HG03159 (cell line): ENCODE results near the gene GABRP.

Experiments
- ATAC-seq: cut with Tn5 transposase; IDR thresholded peaks from one replicate; pipeline ENCODE4 v1.9.1; 2021; ENCODE audit warnings: mild to moderate bottlenecking, moderate library complexity; ENCODE audit not compliant: unreplicated experiment

The GABRP gene, protein sequence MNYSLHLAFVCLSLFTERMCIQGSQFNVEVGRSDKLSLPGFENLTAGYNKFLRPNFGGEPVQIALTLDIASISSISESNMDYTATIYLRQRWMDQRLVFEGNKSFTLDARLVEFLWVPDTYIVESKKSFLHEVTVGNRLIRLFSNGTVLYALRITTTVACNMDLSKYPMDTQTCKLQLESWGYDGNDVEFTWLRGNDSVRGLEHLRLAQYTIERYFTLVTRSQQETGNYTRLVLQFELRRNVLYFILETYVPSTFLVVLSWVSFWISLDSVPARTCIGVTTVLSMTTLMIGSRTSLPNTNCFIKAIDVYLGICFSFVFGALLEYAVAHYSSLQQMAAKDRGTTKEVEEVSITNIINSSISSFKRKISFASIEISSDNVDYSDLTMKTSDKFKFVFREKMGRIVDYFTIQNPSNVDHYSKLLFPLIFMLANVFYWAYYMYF

DNA sequence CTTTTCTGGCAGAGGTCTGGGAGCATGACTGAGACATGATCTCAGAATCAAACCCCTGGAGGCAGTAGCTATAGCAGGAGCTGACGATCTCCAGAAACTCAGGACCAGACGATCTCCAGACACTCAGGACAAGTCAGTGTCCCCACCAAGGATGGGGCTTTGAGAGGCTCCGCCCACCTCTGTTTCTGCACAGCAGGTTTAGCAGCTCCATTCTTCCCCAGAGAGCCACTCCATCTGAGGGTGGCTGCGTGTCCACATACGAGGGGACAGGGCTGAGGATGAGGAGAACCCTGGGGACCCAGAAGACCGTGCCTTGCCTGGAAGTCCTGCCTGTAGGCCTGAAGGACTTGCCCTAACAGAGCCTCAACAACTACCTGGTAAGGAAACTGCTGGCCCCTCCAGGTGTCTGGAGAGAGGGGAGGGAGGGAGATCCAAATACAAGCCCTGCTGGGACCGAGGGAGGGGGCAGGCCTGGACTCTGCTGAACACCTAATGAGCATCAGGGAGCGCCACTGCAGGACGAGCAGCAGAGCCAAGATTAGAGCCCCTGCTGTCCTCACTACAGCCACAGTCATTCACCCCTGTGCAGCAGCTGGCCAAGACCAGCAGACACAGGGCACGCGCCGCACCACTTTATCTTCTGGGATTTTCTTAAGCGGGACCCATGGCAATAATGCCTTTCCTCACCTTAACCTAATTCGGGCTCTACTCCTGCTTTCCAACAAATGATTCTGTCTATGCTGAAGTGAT is at the start of gene GABRP:
GABRP (plus strand) TSS at position 228 of the 750 bp plus-strand sequence. CDS start 4,891 bp downstream, outside the sequence.
- no peak for ATAC-seq

DNA sequence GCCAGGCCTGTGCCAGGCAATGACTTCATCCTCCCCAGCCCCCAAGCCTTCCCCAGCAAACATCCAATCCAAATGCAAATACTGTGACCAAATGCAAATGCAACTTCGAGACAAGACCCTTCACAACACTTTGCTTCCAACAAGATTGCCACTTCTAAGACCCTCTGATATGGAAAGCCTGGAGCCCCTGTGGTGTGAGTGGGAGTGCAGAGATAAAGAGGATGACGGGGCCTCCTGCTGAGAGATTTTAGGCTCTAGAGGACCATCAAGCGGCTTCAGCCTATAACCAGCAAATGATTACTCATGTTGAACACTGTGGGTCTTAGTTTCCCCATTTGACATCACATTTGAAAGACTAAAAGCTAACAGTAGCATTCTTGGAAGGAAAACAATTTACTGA is 46.6 kb upstream of the GABRP start:
- no peak for ATAC-seq

DNA sequence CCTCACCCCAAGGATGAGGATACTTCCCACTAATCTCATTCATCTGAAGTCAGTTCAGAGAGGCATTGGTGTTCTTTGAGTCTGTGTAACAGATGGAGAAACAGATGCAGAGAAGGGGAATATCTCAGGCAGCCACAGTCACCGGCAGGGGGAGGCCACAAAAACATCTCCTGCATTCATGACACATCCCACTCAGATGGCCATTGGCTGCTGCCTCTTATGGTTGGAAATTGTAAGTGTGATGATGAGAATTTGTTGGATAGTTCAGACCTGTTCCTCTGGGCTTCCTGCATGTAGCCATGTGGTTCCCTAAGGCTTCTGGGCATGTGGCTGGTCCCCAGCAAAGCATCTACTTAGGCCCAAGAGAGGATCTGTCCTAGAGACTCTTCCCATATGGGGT is 45.9 kb upstream of the GABRP start:
- ATAC-seq, result no peak

DNA sequence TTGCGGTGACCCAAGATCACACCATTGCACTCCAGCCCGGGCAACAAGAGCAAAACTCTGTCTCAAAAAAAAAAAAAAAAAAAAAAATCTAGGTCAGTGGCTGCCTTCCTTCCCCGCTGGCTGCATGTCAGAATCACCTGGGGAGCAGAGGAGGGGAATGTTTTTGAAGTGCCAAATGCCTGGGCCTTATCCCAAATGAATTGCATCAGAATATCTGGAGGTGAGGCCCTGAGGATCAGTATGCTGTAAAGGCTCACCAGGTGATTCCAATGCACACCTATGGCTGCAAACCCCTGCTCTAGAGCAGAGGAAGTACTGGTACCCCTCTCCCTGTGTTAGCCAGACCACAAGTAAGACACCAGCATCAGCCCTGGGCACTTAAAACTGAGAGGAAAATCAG is 44.7 kb upstream of the GABRP start:
- no peak for ATAC-seq

DNA sequence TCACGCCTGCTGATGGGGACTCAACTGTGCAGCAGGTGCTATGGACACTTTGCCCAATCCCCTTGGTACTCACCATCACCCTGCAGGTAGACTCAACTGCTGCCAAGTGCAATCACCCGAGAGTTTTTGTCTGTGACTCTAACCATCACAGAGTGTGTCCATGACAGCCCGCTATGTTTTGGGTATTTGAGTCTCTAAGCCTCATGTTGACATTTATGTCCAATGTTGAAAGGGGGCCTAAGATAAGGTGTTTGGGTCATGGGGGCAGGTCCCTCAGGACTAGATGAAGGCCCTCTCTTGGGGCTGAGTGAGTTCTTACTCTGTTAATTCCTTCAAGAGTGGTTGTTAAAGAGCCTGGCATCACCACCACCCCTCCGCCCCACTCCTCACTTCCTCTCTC is 44.1 kb upstream of the GABRP start:
- no peak for ATAC-seq

DNA sequence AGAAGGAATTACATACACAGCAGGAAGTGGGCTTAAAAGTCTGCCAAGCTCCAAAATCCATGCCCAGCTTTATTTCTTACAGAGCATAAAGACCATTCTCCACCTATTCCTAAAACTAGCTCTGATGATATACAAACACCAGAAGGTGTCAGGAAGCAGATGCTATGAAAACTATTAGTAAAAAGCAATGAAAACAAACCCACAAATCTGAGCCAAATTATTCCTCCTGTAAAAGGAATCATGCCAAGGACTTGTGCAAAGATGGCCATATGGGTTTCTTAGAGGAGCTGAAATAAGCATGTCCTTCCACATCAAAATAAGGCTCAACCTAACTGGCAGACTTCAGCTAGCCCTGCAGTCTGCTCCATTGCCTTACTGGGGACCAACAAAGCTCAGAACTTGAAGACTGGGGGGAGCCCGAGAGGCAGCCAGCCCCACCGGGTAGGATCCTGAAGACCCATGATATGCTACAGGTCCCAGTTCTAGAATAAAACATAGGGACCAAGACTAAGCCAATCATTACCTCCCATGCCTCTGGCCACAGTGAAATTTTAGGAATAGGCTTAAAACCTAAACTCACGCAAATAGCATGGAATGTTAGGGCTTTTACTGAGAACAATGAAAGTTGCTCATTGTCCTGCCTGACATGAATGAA is 42.8 kb upstream of the GABRP start:
- no peak for ATAC-seq

DNA sequence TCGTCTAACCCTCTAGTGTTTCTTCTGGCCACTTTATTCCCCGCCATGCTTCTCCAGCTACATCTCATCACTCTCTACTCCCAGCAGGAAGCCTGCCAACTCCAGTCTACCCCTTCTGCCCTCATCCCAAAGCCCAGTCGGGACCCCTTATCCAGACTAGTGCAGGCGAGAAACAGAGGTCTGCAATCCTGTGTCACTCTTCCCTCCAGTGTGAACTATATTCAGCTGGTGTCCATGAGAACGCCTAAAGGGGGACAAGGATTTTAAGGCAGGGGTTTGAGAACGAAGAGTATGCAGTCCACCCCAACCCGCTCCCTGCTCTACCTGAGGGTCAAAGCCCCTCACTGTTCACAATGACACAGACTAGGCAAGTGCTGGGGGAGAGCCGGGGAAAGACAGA is 41.7 kb upstream of the GABRP start:
- ATAC-seq, result no peak

DNA sequence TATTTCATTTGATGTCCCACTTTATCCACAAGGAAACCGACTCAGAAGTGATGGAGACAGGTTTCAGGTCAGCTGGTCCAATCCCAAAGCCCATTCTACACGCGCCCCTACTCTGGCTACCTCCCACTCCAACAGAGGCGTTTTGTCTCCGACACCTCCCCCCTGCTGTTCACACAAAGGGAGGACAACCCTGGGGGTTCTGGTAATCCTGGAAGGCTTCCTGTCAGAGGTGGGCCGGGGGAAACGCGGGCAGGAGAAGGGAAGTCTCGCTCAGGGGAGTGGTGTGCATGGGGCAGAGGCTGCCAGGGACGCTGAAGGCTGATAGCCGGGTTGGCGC is 39.7 kb upstream of the GABRP start:
- no peak for ATAC-seq

DNA sequence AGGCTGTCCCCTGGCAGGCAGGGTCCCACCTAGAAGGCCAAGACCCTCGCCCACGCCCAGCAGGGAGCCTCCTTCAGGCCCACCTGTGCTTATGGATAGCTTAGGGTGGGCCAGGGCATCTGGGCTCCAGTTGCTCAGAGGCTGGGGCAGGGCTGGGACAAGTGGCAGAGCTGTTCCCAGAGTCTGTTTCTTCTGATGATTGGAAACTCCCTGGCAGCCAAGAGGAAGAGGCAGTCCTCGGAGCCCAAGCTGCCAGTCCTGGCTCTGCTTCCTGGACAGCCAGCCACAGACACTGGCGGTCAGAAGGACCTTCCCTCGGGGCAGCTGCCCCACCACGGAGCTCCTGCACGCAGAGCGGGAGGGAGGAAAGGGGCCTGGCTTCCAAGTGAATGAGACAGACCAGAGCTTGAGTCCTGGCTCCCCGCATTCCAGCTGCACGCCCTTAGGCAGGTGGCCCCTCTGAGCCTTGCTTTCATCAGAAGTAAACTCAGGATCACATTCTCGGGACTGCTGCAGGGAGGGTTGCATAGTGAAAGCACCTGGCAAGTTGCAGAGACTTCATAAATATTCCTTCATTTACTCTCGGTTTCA is 37.9 kb upstream of the GABRP start:
- ATAC-seq, result no peak

DNA sequence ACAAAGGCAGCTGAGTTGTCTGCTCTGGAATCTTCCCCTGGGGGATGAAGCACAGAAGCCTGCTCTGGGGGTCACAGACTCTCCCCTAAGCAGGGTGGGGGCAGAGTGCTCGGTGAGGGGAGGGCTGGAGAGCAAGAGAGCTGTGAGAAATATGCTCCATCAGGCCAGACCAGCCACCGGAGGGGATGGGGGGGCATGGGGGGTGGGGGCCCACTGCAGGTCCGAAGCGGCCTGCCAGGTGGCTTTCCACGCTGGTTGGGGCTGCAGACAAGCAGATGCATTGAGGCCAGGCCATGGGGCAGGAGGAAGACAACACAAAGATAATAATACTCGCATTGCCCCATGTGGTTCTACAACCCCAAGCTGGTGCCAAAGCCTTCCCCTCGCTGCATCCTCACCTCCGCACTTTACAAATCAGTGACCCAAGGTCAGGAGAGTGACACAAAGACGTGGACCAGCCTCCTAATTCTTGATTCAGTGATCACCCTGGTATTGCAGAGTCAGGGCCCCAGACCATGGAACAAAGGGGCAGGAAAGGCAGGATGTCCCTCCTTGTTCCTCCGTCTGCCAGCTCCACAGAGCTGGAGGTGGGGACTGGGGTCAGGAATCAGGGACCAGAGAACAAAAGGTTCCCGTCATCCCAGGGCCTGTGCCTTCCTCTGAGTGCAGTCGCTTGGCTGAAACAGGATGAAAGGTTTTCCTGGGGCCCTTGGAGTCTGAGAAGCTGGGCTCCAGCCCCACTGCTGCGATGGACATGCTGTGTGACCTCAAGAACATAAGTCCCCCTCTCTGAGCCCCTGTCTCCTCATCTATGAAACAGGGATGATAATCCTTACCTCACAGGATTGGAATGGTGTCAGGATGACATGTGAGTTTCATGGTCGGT is 37.2 kb upstream of the GABRP start:
- ATAC-seq, result no peak

DNA sequence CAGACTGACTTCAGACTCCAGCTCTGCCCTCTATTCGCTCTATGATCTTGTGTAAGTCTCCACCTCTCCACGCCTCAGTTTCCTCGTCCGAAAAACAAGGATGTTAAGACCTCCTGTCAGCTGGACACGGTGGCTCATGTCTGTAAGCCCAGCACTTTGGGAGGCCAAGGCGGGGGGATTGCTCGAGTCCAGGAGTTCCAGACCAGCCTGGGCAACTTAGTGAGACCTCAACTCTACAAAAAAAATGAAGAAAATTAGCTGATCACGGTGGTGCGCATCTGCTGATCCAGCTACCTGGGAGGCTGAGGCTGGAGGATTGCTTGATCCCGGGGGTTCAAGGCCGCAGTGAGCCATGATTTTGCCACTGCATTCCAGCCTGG is 36.6 kb upstream of the GABRP start:
- ATAC-seq, result no peak

DNA sequence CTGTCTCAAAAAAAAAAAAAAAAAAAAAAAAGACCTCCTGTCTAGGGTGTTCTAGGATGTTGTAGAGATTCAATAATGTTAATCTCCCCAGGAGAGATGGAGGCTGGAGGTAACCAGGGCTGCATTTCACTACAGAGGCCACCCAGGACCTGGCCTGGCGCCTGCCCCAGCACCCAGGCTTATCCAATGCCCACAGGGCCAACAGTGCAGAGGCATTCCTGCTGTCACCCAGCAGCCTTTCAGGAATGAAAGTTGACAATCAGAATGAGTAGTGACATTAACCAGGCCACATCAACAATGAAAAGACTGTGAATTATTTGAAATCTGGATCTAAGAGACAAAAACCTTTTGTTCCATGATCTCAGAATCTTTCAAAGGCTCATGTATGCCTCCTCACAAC is 36.2 kb upstream of the GABRP start:
- ATAC-seq, result no peak

DNA sequence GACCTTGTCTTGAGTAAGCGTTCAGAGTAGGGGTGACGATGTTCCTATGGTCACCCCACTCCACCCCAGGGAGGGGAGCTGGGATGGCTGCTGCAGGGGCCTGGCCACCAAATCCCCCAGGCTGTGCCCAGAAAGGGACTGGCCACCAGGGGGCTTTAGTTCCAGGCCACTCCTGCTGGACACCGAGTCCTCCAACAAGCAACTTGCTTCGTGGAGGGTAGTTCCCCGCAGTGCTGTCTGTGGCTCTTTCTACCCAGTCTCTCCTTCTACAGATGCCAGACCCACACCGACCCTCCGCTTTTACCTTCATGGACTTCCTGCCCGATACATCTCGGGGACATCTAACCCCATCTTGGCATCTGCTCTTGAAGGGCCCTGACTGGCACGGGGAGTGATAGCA is 35.7 kb upstream of the GABRP start:
- no peak for ATAC-seq

DNA sequence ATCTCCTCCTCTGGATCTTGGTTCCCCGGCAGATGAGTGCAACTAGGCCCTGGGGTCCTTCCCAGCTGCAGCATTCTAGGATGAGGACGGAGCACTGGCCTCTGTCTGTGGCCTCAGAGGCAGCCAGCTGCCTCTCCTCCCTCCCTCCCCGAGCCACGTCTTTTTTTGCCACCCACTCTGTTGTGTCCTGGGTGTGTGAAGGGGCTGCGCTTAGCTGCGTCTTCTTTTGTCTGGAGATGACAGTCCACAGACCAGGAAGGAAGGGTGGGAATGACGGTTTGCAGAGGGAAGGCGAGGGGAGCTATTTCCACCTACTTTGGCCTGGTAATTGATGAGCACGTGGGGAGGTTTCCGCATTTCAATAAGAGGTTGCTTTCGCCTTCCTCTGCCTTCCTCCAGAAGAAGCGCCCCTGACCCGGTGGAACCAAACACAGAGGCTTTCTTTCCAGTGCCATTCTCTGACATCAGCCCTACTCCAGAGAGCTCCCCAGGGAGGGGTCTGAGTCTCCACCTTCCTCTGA is 34.5 kb upstream of the GABRP start:
- ATAC-seq, result no peak

DNA sequence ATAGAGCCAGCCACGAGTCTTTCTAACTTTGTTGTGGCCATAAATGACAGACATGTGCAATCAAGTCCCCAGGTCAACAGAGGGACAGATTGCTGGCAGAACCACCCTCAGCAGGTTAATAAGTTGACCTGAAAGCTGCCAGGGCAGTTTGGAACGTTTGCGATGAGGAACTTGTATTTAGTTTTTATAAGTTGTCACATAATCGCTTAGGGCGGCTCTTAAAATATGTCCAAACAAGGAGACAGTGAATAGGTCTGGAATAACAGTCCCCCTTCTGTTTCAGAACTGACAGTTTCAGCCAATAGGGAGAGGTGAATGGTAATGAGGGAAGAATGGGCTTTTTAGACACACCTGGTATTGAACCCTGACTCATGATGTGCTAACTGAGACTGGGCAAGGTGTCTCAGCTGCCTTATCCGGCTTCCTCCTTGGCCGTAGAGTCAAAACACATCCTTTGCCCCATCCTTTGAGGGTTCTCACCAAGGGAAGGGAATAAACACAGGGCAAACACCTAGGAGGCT is 33.6 kb upstream of the GABRP start:
- ATAC-seq, result no peak

DNA sequence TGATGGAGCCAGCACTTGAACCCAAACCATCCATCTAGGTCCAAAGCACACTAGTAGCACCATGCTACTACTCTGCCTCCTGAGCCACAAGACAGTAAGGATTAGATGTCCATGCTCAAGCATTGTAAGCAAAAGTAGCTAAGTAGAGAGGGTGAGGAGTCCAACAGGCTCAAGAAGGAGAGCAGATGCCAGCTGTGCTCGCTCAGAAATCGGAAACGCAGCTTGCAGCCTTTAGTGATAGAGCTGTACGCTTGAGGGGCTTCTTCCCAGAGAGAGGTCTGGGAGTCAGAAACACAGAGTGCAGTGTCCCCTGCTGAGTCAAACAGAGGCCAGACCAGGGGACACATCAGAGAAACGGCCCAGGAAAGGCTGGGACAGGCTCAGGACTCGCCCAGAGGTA is 32.7 kb upstream of the GABRP start:
- no peak for ATAC-seq

DNA sequence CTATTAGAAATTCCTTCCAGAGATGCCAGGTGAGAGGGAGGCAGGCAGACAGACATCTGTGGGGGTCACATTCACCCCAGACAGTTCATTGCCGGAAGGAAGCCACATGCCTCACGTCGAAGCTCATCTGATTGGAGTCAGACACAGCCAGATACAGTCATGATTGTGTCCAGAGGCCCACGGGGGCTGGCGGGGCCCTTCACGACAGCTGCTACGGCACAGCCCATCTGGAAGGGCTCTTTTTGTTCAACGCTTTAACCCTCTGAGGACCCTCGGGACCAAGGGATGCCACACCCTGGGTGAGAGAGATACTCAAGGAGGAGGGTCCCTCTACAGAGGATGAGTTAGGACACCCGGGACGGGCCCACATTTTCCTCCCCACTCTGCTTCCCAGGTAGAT is 31.9 kb upstream of the GABRP start:
- ATAC-seq, result no peak

DNA sequence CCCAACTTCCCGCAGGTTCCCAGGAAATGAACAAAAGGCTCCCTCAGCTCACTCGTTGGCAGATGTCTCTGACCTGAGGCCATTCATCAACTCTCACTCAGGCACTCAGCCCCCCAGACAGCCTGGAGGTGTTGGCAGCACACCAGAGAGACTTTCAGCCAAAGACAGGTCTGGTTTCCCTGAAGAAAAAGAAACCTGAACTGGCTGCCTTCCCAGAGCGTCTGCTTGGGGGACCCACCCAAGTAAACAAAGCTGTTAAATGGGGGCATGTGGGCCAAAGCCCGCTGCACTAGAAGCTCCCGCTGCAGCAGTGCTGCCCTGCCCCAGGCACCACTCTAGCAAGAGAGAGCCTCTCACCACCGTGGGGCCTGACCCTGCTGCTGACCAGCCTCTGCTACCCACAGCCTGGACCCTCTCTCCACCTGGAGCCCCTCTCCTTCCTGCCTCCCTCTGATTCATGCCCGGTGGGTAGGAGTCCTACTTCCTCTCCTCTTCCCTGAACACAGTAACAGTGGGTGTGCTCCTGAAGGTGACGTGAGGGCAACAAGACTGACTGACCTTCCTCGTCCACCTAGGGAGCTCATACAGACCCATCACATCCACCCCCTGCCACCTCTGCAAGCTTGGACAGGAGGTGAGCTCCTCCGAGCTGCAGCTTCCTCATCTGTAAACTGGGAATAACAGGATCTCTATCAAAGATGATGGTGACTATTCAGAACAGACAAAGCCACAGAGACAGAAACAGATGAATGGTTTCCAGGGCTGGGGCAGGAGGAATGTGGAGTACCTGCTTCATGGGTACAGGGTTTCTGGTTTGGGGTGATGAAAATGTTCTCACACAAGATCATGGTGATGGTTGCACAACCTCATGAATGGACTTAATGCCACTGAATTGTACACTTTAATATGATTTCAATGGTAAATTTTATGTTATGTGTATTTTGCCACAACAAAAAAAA is 31.0 kb upstream of the GABRP start:
- no peak for ATAC-seq

DNA sequence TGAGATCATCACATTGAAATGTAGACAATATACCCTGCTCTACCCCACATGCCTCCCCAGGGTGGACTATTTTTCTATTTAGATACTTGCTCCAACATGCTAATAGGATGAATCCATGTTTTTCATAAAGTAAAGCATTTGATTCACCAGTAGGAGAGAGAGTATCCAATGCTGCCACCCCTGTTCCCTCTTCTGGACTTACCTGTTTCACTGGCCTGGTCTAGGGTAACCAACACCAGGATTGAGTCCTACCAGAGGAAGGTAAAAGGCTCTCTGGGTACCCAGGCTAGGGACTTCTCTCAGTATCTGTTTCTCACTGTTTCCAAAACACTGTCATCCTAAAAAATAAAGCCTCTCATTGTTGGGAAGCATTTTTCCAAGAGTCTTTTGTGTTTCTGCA is 30.2 kb upstream of the GABRP start:
- no peak for ATAC-seq
